Endothelial cell (in vitro differentiated cells): Measurements from ENCODE around the gene RASSF4. TPM values are rescaled to one million over a fixed set of nuclear protein-coding genes. Genes with fewer than 3 reads are reported as not detected.

Experiments
- DNase-seq: peaks from one replicate; pipeline ENCODE4 v3.0.0; 2021; ENCODE audit warnings: low spot score
- H3K27ac Mint-ChIP-seq: one replicate; pipeline ENCODE4 v1.8.0; 2021; ENCODE audit warnings: mixed read lengths, inconsistent platforms; ENCODE audit not compliant: unreplicated experiment
- H3K27me3 Mint-ChIP-seq: one replicate; pipeline ENCODE4 v1.8.0; 2021; ENCODE audit warnings: mild to moderate bottlenecking, moderate library complexity, mixed read lengths, inconsistent platforms; ENCODE audit not compliant: unreplicated experiment
- H3K36me3 Mint-ChIP-seq: one replicate; pipeline ENCODE4 v1.8.0; 2021; ENCODE audit warnings: mild to moderate bottlenecking, low read depth, mixed read lengths, inconsistent platforms; ENCODE audit not compliant: unreplicated experiment
- H3K4me1 Mint-ChIP-seq: one replicate; pipeline ENCODE4 v1.8.0; 2021; ENCODE audit warnings: mild to moderate bottlenecking, mixed read lengths, inconsistent platforms; ENCODE audit not compliant: unreplicated experiment
- H3K4me3 Mint-ChIP-seq: one replicate; pipeline ENCODE4 v1.8.0; 2021; ENCODE audit warnings: mild to moderate bottlenecking, mixed read lengths, inconsistent platforms; ENCODE audit not compliant: unreplicated experiment
- H3K9me3 Mint-ChIP-seq: one replicate; pipeline ENCODE4 v1.8.0; 2021; ENCODE audit warnings: mixed read lengths, inconsistent platforms; ENCODE audit not compliant: unreplicated experiment
- CTCF ChIP-seq: fragments of 200-600 bp; sonication (generic); IDR thresholded peaks from one replicate; pipeline ENCODE4 v1.5.0; 2021; ENCODE audit warnings: antibody characterized with exemption; ENCODE audit not compliant: unreplicated experiment
- total RNA-seq: library from RNA; stranded (reverse); fragmentation: NEBNext Ultra II Directional; extraction: Animal tissue kit (Norgen Biotek cat#: 25700); gene quantifications from one replicate; pipeline ENCODE4 v1.2.1, GENCODE V29; 2021; ENCODE audit not compliant: unreplicated experiment

Gene RASSF4
- total RNA-seq, 1 donor from 2014 or later = 9.6 TPM

GRCh38 chr10:44931621-44932516, 27.7 kb upstream of the RASSF4 start:
- DNase-seq = no peak

GRCh38 chr10:44932517-44933450, 26.8 kb upstream of the RASSF4 start:
- peaks cover 8% of the 10 kb centered on the region for H3K36me3 Mint-ChIP-seq
- H3K9me3 Mint-ChIP-seq = no peaks in the 10 kb centered on the region
- H3K4me3 Mint-ChIP-seq = no peak overlapping the region
- H3K4me1 Mint-ChIP-seq = peaks cover 5% of the 10 kb centered on the region
- H3K27ac Mint-ChIP-seq = no peak overlapping the region
- H3K27me3 Mint-ChIP-seq = peaks cover 2% of the 10 kb centered on the region
- peak; percentile 97 for DNase-seq
- peak; percentile 87 for TF ChIP-seq CTCF

More at GRCh38 chr10:44931621-44932516, 27.7 kb upstream of the RASSF4 start:
- H3K9me3 Mint-ChIP-seq = no peaks in the 10 kb centered on the region
- peaks cover 5% of the 10 kb centered on the region for H3K4me1 Mint-ChIP-seq
- H3K27ac Mint-ChIP-seq = no peak overlapping the region
- no peak overlapping the region for H3K4me3 Mint-ChIP-seq
- H3K36me3 Mint-ChIP-seq = peaks cover 8% of the 10 kb centered on the region
- peaks cover 2% of the 10 kb centered on the region for H3K27me3 Mint-ChIP-seq
- no peak for TF ChIP-seq CTCF

GRCh38 chr10:44933451-44934321, 25.9 kb upstream of the RASSF4 start:
- no peak overlapping the region for H3K27ac Mint-ChIP-seq
- no peak overlapping the region for H3K4me3 Mint-ChIP-seq
- H3K27me3 Mint-ChIP-seq = peaks cover 2% of the 10 kb centered on the region
- H3K4me1 Mint-ChIP-seq = peaks cover 5% of the 10 kb centered on the region
- H3K36me3 Mint-ChIP-seq = peaks cover 4% of the 10 kb centered on the region
- no peak for TF ChIP-seq CTCF
- DNase-seq = no peak
- H3K9me3 Mint-ChIP-seq = no peaks in the 10 kb centered on the region

DNA sequence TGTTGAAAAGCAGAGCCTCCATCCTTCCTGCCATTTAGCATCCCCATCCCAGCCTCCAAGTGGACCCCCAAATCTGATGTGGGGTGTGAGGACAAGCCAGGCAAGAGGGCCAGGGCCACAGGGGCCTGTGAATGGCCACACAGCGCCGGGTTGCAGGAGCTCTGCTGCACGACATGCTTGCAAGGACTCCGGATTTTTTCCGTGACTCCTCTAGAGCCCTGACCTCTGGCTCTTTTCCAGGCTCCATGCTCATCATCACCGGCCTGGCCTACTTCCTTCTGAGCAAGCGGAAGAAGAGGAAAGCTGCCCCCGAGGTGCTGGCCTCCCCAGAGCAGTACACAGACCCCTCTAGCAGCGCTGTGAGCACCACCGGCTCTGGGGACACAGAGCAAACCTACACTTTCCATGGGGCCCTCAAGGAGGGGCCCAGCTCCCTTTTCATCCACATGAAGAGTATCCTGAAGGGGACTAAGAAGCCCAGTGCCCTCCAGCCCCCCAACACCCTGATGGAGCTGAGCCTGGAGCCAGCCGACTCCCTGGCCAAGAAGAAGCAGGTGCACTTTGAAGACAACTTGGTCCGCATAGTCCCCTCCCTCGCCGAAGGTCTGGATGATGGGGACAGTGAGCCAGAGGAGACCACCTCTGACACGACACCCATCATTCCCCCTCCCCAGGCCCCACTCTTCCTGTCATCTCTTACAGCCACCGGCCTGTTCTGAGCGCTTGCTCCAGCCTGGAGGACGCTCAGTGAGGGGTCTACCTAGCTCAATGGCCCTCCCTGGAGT, 25.0 kb upstream of the RASSF4 start:
- no peaks in the 10 kb centered on the region for H3K9me3 Mint-ChIP-seq
- no peak overlapping the region for H3K27ac Mint-ChIP-seq
- TF ChIP-seq CTCF = no peak
- H3K27me3 Mint-ChIP-seq = peaks cover 2% of the 10 kb centered on the region
- DNase-seq = no peak
- peaks cover 5% of the 10 kb centered on the region for H3K4me1 Mint-ChIP-seq
- peaks cover 4% of the 10 kb centered on the region for H3K36me3 Mint-ChIP-seq
- H3K4me3 Mint-ChIP-seq = no peak overlapping the region
